Colonic mucosa (tissue), 4 donors: ENCODE measurements around the gene PHF21A. TPM values are rescaled to one million over a fixed set of nuclear protein-coding genes. Genes with fewer than 3 reads are reported as not detected.

Source experiments
- DNase-seq: peaks from one replicate; pipeline ENCODE4 v3.0.0-alpha.2; 2020
- H3K27ac ChIP-seq: fragments of 200-600 bp; one replicate; pipeline ENCODE4 v1.8.0; 2021
- H3K27me3 ChIP-seq: fragments of 200-600 bp; one replicate; pipeline ENCODE4 v1.8.0; 2021
- H3K36me3 ChIP-seq: fragments of 200-600 bp; one replicate; pipeline ENCODE4 v1.8.0; 2021
- H3K4me1 ChIP-seq: fragments of 200-600 bp; one replicate; pipeline ENCODE4 v1.8.0; 2021; ENCODE audit warnings: mild to moderate bottlenecking
- H3K4me3 ChIP-seq: fragments of 200-600 bp; one replicate; pipeline ENCODE4 v1.8.0; 2021
- H3K9ac ChIP-seq, 2 donors: one replicate each; pipeline ENCODE4 v1.7.0; 2013; ENCODE audit warnings: control low read depth in 2 of 2, low read depth in 2 of 2, low read length in 2 of 2
- H3K9me3 ChIP-seq: fragments of 200-600 bp; one replicate; pipeline ENCODE4 v1.8.0; 2021
- intact Hi-C: fragments of 100-400 bp; cut with DNase I; formaldehyde crosslinking; loops from one replicate; pipeline ENCODE4 v1.14.1; 2022
- total RNA-seq, 2 donors: library from RNA; stranded (reverse); fragmentation: NEBNext Ultra II Directional in 1 of 2; extraction: Animal tissue kit (Norgen Biotek cat#: 25700) in 1 of 2; gene quantifications; one replicate each; pipeline ENCODE4 v1.2.1, GENCODE V29; 2021
- TF ChIP-seq, protein P1 (sequence below): fragments of 200-600 bp; IDR thresholded peaks from one replicate; pipeline ENCODE4 v1.8.0; 2022; ENCODE audit warnings: antibody characterized with exemption, mild to moderate bottlenecking
- donor health status: healthy.
- donor health status: DM: no; HTN: no; CAD: no.
- donor health status: DM: no; HTN: no; CAD: no.

The PHF21A gene
- 10 to 100 TPM; 17.0 to 19.1 TPM for total RNA-seq

DNA sequence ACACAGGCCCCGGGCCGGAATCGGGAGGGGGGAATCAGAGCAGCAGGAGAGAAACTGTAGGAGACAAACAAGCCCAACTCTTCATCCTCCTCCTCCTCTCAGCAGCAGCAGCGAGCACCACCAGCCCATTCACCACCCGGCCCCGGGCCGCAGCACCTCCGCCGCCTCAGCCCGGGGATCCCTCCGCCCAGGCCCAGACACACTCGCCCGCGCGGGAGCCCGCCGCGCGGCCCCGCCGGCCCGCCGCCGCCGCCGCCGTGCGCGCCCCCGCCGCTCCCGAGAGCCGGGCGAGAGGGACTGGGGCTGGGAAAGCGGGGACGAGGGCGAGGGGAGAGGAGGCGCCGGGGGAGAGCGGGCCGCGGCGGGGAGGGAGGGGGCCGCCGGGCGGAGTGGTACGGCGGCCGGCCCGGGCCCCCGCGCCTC is at the start of gene PHF21A:
Gene PHF21A (minus strand): TSS at position 154 of the 423 bp plus-strand sequence. CDS start 37,235 bp downstream, outside the sequence.
- Histone ChIP-seq H3K9ac (peak within 1 kb of the TSS; percentile 88 to 91), H3K27me3 (no peaks in the 10 kb centered on the region), H3K36me3 (no peaks in the 10 kb centered on the region), H3K4me1 (no peaks in the 10 kb centered on the region), H3K4me3 (peak within 1 kb of the TSS; percentile 64), H3K27ac (peak within 1 kb of the TSS; percentile 96), H3K9me3 (no peaks in the 10 kb centered on the region)
- intact Hi-C loops = loop anchor here (10.0 kb wide), 1 partner anchor 113 kb away; no protein-coding TSS in a partner anchor
- TF ChIP-seq, protein P1, sequence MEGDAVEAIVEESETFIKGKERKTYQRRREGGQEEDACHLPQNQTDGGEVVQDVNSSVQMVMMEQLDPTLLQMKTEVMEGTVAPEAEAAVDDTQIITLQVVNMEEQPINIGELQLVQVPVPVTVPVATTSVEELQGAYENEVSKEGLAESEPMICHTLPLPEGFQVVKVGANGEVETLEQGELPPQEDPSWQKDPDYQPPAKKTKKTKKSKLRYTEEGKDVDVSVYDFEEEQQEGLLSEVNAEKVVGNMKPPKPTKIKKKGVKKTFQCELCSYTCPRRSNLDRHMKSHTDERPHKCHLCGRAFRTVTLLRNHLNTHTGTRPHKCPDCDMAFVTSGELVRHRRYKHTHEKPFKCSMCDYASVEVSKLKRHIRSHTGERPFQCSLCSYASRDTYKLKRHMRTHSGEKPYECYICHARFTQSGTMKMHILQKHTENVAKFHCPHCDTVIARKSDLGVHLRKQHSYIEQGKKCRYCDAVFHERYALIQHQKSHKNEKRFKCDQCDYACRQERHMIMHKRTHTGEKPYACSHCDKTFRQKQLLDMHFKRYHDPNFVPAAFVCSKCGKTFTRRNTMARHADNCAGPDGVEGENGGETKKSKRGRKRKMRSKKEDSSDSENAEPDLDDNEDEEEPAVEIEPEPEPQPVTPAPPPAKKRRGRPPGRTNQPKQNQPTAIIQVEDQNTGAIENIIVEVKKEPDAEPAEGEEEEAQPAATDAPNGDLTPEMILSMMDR = no peak
- DNase-seq = peak; percentile 89

DNA sequence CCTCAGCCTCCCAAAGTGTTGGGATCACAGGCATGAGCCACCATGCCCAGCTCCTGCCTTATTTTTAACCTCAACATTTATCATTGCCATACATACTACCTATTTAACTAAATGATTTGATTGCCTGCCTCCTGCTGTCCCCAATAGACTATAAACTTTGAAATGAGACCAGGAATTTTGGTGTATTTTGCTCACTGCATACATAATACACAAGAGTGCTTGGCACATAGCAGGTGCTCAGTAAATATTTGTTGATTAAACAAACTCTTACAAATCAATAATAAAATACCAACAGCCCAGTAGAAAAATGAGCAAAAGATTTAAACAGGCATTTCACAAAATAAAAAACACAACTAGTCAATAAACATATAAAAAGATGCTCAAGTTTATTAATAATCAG is 49.5 kb upstream of the PHF21A start:
- no peak for DNase-seq
- Histone ChIP-seq H3K4me3 (no peak overlapping the region), H3K27ac (no peak overlapping the region), H3K27me3 (no peaks in the 10 kb centered on the region), H3K9me3 (no peaks in the 10 kb centered on the region), H3K36me3 (no peaks in the 10 kb centered on the region), H3K9ac (no peak overlapping the region), H3K4me1 (no peaks in the 10 kb centered on the region)
- intact Hi-C loops = no loop called here
- TF ChIP-seq, protein P1 = no peak

DNA sequence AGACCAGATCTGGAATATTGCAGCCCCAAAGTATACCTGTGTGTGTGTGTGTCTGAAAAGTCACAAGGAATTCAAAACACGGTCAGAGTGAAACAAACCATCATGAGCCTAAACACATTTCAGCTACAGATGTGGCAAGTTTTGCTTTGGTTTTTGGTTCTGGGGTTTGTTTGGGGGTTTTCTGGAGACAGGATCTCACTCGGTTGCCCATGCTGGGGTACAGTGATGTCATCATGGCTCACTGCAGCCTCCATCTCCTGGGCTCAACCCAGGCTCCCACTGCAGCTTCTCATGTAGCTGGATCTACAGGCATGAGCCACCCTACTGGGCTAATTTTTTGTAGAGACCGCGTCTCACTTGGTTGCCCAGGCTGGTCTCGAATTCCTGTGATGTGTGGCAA is 41.4 kb upstream of the PHF21A start:
- intact Hi-C loops = no loop called here
- Histone ChIP-seq H3K4me3 (no peak overlapping the region), H3K36me3 (no peaks in the 10 kb centered on the region), H3K27me3 (no peaks in the 10 kb centered on the region), H3K9ac (no peak overlapping the region), H3K27ac (no peak overlapping the region), H3K4me1 (no peaks in the 10 kb centered on the region), H3K9me3 (no peaks in the 10 kb centered on the region)
- no peak for DNase-seq
- TF ChIP-seq, protein P1 = no peak

DNA sequence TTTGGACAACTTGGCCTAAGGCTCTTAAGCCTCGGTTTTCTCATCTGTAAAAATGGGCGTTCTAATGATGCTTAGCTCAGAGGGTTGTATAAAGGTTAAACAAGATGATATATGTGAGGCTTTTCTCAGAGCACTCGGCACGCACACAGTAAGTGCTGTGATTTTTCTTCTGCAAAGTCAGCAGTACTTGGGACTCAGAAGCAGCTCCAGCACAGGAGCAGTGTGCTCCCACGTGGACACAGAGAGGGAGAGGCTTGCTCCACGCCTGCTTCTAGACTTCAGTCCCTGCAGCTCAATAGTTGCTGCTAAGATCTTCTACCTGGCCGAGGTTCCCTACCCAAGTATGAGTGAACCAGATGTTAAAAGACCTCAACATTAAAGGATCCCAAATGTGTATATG is 39.9 kb upstream of the PHF21A start:
- no peak for DNase-seq
- Histone ChIP-seq H3K9me3 (no peaks in the 10 kb centered on the region), H3K4me3 (no peak overlapping the region), H3K27me3 (no peaks in the 10 kb centered on the region), H3K36me3 (no peaks in the 10 kb centered on the region), H3K27ac (no peak overlapping the region), H3K4me1 (no peaks in the 10 kb centered on the region), H3K9ac (no peak overlapping the region)
- intact Hi-C loops = no loop called here
- TF ChIP-seq, protein P1 = no peak

DNA sequence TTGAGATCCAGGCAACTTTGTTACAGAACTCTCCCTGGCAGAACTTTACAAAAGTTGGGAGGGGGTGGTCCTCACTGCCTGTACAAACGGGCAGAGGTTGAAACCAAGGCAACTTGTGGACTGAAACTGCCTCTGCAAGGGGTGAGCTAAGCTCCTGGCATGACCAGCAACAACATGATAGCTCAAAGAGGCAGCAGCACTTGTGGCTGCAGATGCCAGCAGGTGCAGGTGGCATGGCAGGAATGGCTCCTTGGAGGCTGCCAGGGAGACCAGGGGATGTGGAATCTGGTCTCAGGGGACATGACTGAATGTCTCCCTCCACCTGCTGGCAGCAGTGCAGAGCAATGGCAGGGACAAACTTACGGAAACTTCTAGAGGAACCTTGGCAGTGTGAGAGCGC is 38.8 kb upstream of the PHF21A start:
- Histone ChIP-seq H3K9me3 (no peaks in the 10 kb centered on the region), H3K27ac (no peak overlapping the region), H3K27me3 (no peaks in the 10 kb centered on the region), H3K9ac (no peak overlapping the region), H3K4me3 (no peak overlapping the region), H3K4me1 (no peaks in the 10 kb centered on the region), H3K36me3 (no peaks in the 10 kb centered on the region)
- no peak for DNase-seq
- intact Hi-C loops = no loop called here
- TF ChIP-seq, protein P1 = no peak

DNA sequence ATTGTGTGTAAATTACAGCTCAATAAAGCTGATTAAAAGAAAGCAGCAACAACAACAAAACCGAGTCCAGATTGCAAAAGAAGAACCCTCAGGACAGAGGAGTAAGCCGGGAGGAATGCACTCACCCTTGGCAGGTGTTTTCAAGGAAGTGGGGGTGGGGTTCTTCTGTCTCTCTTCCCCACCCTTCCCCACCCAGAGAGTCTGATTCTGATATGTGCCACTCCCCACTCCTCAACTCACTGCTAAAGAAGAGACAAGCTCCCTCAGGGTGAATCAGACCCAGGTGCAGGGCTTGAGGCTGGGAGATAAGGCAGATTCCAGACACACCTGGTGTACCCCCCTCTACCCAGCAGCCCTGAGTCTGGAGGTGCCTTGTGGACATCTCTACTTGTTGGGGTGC is 38.4 kb upstream of the PHF21A start:
- H3K9ac ChIP-seq = no peak overlapping the region
- no peaks in the 10 kb centered on the region for H3K36me3 ChIP-seq
- H3K4me3 ChIP-seq = no peak overlapping the region
- intact Hi-C loops = no loop called here
- no peaks in the 10 kb centered on the region for H3K9me3 ChIP-seq
- no peak overlapping the region for H3K27ac ChIP-seq
- DNase-seq = peak; percentile 32
- no peaks in the 10 kb centered on the region for H3K27me3 ChIP-seq
- no peaks in the 10 kb centered on the region for H3K4me1 ChIP-seq
- TF ChIP-seq, protein P1 = no peak
